HG03575 (cell line): ENCODE measurements around the gene SETD2.
"Not testable (repeated sequence)": the region's sequence is repeated elsewhere in the genome, so short reads cannot be mapped to it uniquely, and the experiment has no call there.

Source experiments
- ATAC-seq: cut with Tn5 transposase; IDR thresholded peaks from one replicate; pipeline ENCODE4 v1.9.1; 2021; ENCODE audit not compliant: unreplicated experiment, insufficient number of reproducible peaks, low FRiP score; ENCODE audit errors: extremely low read depth

Gene SETD2

GRCh38 chr3:47164007-47164881, at the start of gene SETD2:
SETD2 (minus strand) TSS chr3:47164113; CDS start chr3:47163924, 189 bp downstream.
- no peak for ATAC-seq

GRCh38 chr3:47210863-47211405, 47.0 kb upstream of the SETD2 start:
- ATAC-seq, result no peak

- not testable (repeated sequence) for ATAC-seq
Measured at GRCh38 chr3:47206022-47206421, 42.1 kb upstream of the SETD2 start.

- no peak for ATAC-seq
Measured at GRCh38 chr3:47204875-47205274, 41.0 kb upstream of the SETD2 start.

- no peak for ATAC-seq
Measured at GRCh38 chr3:47202542-47202941, 38.6 kb upstream of the SETD2 start.

- no peak for ATAC-seq
Measured at GRCh38 chr3:47197287-47197686, 33.4 kb upstream of the SETD2 start.

- ATAC-seq, result no peak
Measured at GRCh38 chr3:47194994-47195393, 31.1 kb upstream of the SETD2 start.

- ATAC-seq, result no peak
Measured at GRCh38 chr3:47193871-47194859, 30.3 kb upstream of the SETD2 start.

GRCh38 chr3:47186285-47186684, 22.4 kb upstream of the SETD2 start:
- ATAC-seq, result no peak

GRCh38 chr3:47181685-47182084, 17.8 kb upstream of the SETD2 start:
- not testable (repeated sequence) for ATAC-seq

- ATAC-seq, result not testable (repeated sequence)
Measured at GRCh38 chr3:47180011-47180410, 16.1 kb upstream of the SETD2 start.

- no peak for ATAC-seq
Measured at GRCh38 chr3:47176582-47176981, 12.7 kb upstream of the SETD2 start.

GRCh38 chr3:47163169-47164006, 525 bp downstream of the SETD2 start:
- ATAC-seq, result no peak

- no peak for ATAC-seq
Measured at GRCh38 chr3:47162697-47163168, 1.2 kb downstream of the SETD2 start.

GRCh38 chr3:47161983-47162696, 1.8 kb downstream of the SETD2 start:
- ATAC-seq, result no peak

- ATAC-seq, result no peak
Measured at GRCh38 chr3:47159820-47160219, 4.1 kb downstream of the SETD2 start.

GRCh38 chr3:47158208-47158607, 5.7 kb downstream of the SETD2 start:
- ATAC-seq, result no peak

- ATAC-seq, result no peak
Measured at GRCh38 chr3:47156396-47156795, 7.5 kb downstream of the SETD2 start.
